NCI-H774 (cell line): ENCODE data around the gene DCPS.
"Not testable (repeated sequence)": the region's sequence is repeated elsewhere in the genome, so short reads cannot be mapped to it uniquely, and the experiment has no call there.

Experiments
- DNase-seq: peaks from one replicate; lab custom pipeline; 2025; lab: John Stamatoyannopoulos, UW

The DCPS gene

GRCh38 chr11:126345283-126345682 lies 41.4 kb downstream of the DCPS start:
- no peak for DNase-seq

GRCh38 chr11:126345759-126346585 lies 42.1 kb downstream of the DCPS start:
- no peak for DNase-seq

GRCh38 chr11:126346586-126346940 lies 42.7 kb downstream of the DCPS start:
- no peak for DNase-seq

GRCh38 chr11:126346946-126347345 lies 43.1 kb downstream of the DCPS start:
- DNase-seq: not testable (repeated sequence)

GRCh38 chr11:126347751-126348668 lies 44.1 kb downstream of the DCPS start:
- no peak for DNase-seq

GRCh38 chr11:126348806-126349582 lies 45.1 kb downstream of the DCPS start:
- no peak for DNase-seq

- no peak for DNase-seq
Measured at GRCh38 chr11:126350836-126351235, 47.0 kb downstream of the DCPS start.

- no peak for DNase-seq
Measured at GRCh38 chr11:126352163-126352562, 48.3 kb downstream of the DCPS start.

GRCh38 chr11:126352934-126353801 lies 49.3 kb downstream of the DCPS start:
- DNase-seq: no peak

- DNase-seq: no peak
Measured at GRCh38 chr11:126354631-126355323, 50.9 kb downstream of the DCPS start.

GRCh38 chr11:126355324-126355925 lies 51.6 kb downstream of the DCPS start, which contains the start of gene ST3GAL4:
TSS of gene ST3GAL4 (plus strand) at chr11:126355686. CDS start at chr11:126406156, 50,470 bp downstream.
- DNase-seq: peak; percentile 75

GRCh38 chr11:126355926-126356897 lies 52.4 kb downstream of the DCPS start:
- DNase-seq: no peak

GRCh38 chr11:126357055-126357962 lies 53.4 kb downstream of the DCPS start:
- no peak for DNase-seq

- DNase-seq: no peak
Measured at GRCh38 chr11:126357969-126358762, 54.3 kb downstream of the DCPS start.

- DNase-seq: no peak
Measured at GRCh38 chr11:126358763-126359160, 54.9 kb downstream of the DCPS start.

GRCh38 chr11:126359431-126360048 lies 55.7 kb downstream of the DCPS start:
- no peak for DNase-seq
